NCI-H2171 treated with DMSO at 0.1 percent for 48 hours (cell line): ENCODE measurements around the gene NUCB2.
A peak's percentile ranks its signal among the peaks of the same experiment; 100 is the strongest.

Experiments used
- DNase-seq: peaks from one replicate; lab custom pipeline; 2025; lab: John Stamatoyannopoulos, UW

The NUCB2 gene

DNA sequence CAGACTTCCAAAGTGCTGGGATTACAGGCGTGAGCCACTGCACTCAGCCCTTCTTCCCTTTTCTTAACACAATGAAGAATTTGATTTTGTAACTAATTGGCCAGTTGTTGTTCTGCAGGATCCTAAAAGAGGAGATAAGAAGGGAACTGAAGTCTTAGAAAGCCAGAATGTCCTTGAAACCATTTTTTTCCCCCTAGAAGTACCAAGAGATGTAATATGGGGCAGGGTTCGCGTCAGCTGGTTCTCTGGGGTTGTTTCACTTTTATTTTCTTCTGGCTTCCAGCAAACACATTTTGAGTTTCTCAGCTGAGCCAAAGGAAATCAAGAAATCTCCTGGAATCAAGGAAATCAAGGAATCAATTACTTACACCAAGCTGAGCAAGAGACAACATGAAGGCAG lies 7.6 kb upstream of the NUCB2 start:
- no peak for DNase-seq

DNA sequence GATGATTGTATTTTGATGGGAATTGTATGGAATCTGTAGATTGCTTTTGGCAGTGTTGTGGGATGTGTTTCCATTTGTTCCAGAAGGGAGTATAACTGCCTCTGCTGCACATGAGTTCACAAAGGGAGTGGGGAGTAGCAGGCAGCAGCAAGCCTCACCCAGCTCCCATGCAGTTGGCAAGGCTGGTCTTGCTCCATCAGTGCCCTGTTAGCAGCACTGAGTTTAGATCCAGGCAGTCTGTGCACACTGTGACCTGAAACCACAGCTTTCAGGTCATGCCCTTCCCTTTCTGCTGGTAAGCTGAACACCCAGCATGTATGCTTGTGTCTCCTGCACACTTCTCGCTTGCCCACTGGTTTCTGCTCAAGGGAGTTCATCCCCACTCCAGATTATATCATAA lies 3.7 kb upstream of the NUCB2 start:
- no peak for DNase-seq

DNA sequence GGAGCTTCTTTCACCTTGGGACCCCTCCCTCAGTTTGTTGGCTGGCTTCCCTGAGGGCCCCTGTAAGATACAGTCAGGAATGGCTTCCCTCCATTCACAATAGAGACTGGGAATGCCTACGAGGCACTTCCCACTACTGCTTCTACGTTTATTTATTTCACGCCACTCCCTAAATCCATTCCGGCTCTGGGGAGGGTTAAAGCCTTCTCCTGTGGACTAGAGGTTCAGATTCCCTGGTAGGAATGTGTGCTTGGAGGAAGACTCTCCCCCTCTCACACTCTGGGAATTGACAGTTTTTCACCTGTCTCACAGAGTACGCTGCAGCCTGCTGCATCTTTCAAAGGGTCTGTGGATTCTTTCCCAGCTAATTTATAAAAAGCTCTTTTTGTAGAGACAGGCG lies 3.3 kb upstream of the NUCB2 start:
- no peak for DNase-seq

DNA sequence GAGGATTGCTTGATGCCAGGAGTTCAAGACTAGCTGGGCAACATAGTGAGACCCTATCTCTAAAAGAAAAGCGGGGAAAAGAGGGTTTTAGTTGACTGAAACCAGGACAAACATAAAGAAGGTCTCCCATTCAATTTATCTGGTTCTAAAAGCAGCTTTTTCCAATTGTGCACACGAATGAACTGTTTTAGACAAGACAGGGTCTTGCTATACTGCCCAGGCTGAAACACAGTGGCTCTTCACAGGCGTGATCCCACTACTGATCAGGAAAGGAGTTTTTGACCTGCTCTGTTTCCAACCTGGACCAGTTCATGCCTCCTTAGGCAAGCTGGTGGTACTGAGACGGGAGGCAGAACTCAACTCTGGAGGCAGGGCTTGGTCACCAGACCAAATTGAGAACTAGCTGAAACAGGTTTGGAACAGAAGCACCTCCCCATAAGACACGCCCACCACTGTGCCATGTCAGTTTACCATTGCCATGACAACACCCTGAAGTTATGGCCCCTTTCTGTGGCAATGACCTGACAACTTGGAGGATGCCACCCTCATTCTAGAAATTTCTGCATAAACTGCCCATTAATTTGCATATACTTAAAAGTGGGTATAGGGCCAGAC lies 2.8 kb upstream of the NUCB2 start:
- DNase-seq = no peak

DNA sequence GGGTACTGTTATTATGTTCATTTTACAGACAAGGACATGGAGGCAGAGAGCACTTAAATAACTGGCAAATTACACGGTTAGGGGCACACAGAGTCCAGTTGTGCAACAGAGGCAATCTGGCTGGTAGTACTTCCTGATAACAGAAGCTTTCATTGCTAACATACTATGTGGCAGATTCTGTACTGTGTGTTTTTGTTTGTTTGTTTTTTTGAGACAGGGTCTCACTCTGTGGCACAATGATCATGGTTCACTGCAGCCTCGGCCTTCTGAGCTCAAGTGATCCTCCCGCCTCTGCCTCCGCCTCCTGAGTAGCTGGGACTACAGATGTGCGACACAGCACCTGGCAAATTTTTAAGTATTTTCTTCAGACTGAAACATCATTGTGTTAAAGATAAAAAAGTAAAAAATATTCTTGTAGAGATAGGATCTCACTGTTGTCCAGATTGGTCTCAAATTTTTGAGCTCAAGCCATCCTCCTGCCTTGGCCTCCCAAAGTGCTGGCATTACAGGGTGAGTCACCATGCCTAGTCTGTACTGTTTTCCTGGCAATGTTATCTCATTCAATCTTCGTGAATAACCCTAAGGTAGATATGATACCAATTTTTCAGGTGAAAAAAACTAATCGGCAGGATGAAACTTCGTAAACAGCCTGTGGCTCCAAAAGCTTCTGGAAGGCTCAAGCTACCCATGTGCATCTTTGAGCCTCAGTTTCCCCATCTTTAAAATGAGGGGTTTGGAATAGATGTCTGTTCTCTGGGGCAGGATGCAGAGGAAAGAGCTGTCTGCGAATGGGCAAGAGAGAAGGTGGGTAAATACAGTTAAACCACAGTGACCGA lies 921 bp upstream of the NUCB2 start:
- DNase-seq = no peak

DNA sequence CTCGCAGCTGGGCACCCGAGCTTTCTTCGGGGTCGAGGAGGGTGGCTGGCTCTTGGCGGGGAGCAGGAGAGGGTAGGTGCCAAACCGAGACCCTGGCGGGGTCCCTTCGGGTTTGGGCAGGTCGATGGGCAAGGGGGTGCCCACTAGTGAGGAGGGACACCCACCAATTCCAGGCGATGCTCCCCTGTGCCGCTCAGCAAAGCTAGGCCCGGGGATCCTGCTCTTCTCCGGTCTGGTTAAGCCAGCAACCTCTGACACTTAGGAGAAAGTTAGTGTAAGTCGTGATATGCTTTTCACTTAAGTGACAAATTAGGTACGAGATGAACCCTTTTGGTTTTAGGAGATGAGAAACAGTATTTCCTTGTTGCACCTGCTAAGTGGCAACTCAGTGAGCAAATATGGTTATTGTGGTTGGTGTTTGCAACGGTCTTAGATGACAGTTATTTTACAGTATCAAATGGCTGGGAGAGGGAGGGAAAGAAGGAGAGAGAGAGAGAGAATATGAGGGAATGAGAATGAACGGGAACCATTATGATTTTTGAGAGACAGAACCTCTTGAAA lies 565 bp downstream of the NUCB2 start:
- DNase-seq = peak; percentile 50

DNA sequence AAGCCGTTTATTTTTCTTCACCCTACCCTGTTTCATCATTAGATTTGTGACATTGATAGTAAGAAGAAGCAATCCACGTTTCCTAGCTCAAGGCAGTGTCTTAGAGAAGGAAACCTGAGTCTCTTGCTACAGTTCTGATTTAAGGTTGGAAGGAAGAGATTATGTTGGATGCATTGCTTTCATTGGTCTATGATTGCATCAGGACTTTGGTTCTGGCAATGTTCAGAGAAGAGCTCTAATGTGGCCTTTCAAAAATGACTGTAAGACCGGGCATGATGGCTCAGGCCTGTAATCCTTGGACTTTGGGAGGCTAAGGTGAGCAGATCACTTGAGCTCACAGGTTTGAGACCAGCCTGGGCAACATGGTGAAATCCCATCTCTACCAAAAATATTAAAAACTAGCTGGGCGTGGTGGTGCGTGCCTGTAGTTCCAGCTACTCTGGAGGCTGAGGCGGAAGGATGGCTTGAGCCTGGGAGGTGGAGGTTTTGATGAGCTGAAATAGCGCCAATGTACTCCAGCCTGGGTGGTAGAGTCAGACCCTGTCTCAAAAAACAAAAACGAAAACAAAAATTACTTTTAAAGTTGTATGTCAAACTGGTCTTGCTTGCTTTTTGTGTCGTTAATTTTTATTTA lies 4.1 kb downstream of the NUCB2 start:
- DNase-seq = no peak

DNA sequence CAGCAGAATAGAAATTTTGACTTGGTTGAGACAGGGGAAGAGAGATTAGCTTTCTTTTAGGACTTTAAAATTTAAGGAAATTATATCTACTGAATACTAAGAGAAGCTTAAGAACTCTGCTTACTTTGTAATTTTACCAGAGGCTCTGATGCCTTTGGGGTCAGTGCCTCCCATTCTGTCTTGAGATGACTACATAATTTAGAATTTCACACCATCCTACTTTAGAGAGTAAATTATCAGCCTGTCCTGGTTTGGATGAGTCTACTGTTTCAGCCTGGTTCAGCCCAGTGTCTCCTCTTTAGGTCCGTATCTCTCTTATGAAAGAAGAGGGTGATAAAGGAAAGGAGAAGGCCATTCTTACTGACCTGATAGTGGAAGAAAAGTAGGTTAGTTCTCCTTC lies 9.8 kb downstream of the NUCB2 start:
- no peak for DNase-seq

DNA sequence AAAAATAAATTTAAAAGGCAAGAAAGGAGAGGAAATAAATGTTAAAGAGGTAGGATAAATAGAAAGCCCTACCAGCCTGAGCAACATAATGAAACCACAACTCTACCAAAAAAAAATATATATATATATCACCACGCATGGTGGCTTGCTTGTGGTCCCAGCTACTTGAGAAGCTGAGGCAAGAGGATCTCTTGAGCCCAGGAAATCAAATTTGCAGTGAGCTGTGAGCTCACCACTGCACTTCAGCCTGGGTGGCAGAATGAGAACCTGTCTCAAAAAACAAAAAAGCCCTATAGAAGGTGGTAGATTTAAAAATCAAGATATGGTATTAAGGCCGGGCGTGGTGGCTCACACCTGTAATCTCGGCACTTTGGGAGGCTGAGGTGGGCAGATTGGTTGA lies 10.5 kb downstream of the NUCB2 start:
- DNase-seq = no peak

DNA sequence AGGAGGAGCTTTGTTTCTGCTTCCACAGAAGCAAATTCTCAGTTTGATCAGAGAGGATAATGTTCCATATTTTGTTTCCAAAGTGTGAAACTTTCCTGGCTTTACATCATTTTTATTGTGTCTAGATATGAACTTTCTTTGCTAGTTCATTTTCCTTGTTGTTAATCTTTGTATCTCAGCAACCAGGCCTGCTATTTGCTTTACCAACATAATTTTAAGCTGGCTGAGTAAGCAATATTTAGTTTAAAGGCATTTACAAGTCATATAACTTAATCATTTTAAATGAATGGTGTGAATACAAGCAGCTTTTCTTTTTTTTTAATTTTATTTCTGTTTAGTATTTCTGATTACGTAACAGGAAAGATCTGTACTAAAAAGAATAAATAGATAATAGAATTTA lies 15.2 kb downstream of the NUCB2 start:
- DNase-seq = no peak

DNA sequence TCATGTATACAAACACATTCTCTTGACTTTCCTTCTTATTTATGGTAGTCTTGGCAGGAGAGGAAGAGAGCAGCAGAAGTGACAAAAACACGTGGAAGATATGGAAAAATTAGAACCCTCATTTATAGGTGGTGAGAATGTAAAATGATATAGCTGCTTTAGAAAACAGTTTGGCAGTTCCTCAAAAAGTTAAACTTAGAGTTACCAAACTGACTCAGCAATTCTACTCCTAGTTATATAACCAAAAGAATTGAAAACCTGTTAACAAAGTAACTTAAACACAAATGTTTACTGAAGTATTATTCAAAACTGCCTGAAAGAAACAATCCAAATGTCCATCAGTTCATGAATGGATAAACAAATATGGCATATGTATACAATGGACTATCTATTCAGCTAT lies 16.8 kb downstream of the NUCB2 start:
- no peak for DNase-seq

DNA sequence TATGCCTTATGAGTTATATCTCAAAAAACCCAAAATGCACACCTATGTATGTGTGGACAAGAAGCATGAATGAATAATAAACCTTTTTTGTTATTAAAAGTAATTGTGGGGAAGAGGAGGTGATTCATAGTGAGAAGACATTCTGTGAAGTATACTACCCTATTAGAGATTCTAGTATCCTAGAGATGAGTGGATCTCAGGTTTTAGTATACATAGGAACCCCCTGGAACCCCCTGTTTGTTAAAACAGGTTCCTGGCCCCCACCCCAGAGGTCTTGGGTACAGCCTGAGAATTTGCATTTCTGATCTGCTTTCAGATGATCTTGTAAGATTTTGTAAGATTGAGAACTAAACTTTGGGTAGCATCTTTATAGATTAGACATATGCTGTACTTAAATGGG lies 17.5 kb downstream of the NUCB2 start:
- DNase-seq = no peak

DNA sequence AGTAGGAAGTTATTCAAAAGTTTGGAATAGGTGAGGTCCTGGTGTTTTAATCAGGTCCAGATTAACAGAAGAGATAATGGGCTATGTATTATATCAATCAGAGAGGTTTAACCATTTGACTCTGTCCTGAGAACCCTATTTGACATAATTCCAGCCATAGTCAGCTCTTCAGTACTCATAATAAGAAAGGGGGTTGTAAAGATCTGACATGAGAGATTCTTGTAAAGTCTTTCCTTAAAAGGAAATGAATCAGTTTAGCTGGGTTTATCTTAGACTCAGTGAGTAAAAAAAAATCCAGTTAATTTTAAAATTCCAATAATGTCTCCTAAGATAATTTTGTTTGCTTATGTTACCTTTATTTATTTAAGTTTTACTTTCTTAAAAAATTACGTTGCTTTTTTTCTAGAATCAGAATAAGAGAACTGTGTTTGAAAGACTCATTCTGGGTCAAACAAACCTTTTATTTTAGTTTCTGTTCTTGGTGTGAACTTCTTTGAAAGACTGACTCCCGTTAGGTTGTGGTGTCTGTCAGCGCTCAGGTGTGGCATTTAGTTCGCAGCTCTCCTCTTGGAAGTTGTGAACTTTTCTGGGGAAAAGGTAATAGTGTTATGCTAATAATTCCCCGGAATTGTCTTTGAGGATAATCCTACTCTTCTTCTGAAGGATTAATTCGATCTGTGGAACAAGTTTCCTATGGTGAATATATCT lies 20.5 kb downstream of the NUCB2 start:
- DNase-seq = no peak

DNA sequence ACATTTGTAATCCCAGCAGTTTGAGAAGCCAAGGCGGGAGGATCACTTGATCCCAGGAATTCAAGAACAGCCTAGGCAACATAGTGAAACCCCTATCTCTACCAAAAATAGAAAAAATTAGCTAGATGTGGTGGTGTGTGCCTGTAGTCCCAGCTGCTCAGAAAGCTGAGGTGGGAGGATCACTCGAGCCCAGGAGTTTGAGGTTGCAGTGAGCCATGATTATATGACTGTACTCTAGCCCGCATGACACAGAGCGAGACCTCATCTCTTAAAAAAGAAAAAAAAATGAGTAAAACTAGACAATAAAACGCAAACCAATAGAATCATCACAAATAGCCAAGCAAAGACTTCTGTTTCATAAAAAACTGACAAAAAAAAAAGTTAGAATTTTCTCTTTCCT lies 21.8 kb downstream of the NUCB2 start:
- DNase-seq = no peak

DNA sequence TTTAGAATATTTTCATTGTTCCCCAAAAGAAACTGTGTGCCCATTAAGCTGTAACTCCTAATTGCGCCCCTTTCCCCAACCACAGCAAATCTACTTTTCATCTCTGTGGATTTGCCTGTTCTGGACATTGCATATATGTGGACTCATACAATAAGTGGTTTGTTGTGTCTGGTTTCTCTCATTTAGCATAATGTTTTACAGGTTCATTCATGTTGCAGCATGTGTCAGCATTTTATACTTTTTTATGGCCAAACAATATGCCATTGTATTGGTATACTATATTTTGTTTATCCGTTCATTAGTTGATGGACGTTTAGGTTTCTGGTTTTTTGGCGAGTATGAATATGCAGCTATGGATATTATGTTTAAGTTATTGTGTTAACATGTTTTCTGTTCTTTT lies 23.8 kb downstream of the NUCB2 start:
- no peak for DNase-seq

DNA sequence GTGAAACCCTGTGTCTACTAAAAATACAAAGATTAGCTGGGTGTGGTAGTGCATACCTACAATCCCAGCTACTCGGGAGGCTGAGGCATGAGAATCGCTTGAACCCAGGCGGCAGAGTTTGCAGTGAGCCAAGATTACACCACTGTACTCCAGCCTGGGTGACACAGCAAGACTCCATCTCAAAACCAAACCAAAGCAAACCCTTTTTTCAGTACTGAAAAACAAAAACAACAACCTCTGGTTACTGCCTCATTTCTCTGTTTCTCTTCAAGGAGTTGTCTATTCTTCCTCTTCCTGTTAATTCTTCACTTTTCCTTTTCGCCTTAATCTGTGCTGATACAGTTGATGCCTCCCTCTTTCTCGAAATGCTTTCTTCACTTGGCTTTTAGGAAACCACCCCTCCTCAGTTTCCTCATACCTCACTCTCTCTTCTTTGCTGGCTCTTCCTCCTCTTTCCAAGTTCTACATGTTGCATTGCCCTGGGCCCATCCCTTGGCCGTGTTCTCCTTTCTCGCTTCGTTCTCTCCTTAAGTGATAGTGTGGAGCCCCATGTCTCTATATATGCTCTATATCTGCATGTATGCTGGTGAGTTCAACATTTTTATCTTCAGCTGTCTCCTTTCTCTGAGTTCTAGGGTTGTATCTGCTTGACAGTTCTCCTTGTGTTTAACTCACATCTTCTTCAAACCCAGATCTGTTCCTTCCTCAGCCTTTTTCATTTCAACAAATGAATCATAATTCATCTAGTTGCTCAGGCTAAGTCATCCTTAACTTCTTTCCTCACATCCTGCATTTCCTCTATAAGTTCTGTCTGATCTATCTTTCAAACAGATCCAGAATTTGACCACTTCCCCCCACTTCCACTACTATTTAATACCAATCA lies 37.1 kb downstream of the NUCB2 start:
- no peak for DNase-seq

DNA sequence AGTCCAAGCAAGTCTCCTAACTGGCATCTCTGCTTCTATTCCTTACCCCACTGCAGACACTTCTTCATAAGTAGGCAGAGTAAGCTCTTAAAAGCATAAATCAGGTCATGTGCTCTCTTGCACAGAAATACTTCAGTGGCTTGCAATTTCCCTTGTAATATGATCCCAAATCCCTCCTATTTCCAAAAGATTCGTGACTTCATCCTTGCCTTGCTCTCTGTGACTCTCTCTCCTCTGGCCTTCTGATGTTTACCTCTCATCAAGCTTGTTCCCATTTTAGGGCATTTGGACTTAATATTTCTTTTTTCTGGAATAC lies 37.7 kb downstream of the NUCB2 start:
- DNase-seq = peak; percentile 3

DNA sequence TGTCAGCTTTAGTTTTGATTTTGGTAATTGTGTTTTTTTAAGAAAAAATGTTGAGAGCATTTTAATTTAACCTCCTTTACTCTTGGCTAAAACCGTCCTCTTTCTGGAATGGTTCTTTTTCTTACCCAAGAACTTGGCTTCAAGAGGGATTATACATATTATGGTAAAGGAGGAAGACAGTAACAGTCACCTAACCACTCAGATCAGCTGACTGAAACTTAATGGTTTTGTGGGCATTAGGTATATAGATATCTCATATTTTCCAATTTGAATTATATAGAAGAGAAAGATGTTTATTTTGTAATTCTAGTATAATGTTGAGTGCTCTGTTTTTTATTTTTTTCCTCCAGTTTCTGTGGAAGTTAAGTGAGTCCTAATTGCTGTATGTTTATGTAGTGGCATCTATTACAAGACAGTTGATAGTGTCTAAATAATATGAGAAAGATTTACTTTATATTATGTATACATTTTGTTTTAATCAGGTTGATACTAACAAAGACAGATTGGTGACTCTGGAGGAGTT lies 38.4 kb downstream of the NUCB2 start:
- DNase-seq = no peak

DNA sequence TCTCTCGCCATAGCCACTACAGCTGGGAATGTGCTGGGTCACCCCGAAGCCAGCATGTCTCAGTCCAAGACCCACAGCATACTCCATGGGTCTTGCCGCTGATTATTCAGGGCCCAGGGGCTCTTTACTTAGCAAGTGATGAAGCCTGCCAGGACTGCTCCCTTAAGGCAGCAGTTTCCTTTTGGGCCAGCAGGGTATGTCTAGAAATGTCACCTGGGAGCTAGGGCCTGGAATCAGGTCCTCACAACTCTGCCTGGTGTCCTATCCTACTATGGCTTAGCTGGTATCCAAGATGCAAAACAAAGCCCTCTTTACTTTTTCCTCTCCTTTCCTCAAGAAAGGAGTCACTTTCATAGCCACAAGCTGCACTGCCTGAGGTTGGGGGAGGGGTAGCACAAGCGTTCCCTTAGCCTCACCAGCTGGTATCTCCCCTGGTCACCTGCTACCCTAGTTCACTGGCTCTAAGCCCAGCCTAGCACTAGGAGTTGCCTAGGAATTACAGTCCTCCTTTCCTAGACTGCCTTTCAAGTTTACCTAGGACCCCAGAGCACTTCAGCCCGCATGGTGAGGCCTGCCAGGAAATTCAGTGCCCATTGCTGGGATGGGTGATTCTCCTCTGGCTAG lies 52.4 kb downstream of the NUCB2 start:
- peak; percentile 49 for DNase-seq

DNA sequence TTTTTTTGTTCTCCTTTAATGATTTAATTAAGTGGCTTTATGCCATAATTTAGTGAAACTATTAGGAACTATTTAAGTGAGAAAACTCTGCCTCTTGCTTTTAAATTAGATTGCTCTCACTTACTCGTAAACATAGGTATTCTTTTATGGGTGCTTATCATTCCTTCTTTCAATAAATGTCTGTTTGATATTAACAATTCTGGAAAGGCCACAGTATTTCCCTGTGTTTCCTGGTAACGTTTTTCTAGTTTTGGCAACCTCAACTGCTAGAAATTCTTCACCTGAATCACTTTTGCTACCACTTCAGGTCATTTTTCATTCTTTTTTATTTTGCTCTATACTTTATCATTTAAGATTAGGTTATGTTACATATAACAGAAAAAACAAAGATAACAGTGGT lies 55.1 kb downstream of the NUCB2 start:
- DNase-seq = no peak
